ENCODE results near the gene CCT2.
"Not testable (repeated sequence)": the region's sequence is repeated elsewhere in the genome, so short reads cannot be mapped to it uniquely, and the experiment has no call there.

Gene CCT2

GRCh38 chr12:69589082-69589481, 3.8 kb downstream of the CCT2 start:
- DNase-seq, result no peak

- DNase-seq, result no peak
Observed at GRCh38 chr12:69595689-69596088, 10.4 kb downstream of the CCT2 start.

GRCh38 chr12:69598174-69598753, 13.0 kb downstream of the CCT2 start:
- no peak for DNase-seq

- DNase-seq, result no peak
Observed at GRCh38 chr12:69600804-69601203, 15.5 kb downstream of the CCT2 start.

GRCh38 chr12:69601962-69602685, 16.9 kb downstream of the CCT2 start:
- no peak for DNase-seq

GRCh38 chr12:69602954-69603353, 17.7 kb downstream of the CCT2 start:
- DNase-seq, result no peak

- DNase-seq, result not testable (repeated sequence)
Observed at GRCh38 chr12:69603556-69603955, 18.3 kb downstream of the CCT2 start.

- not testable (repeated sequence) for DNase-seq
Observed at GRCh38 chr12:69604275-69604674, 19.0 kb downstream of the CCT2 start.

GRCh38 chr12:69608114-69608513, 22.9 kb downstream of the CCT2 start:
- DNase-seq, result no peak

GRCh38 chr12:69610126-69610525, 24.9 kb downstream of the CCT2 start:
- DNase-seq, result no peak

GRCh38 chr12:69610729-69611128, 25.5 kb downstream of the CCT2 start, which contains the start of gene LRRC10:
Gene LRRC10, minus strand, starts transcription at chr12:69610907. Its CDS starts 69 bp downstream, at chr12:69610838.
- no peak for DNase-seq

GRCh38 chr12:69613351-69613750, 28.1 kb downstream of the CCT2 start:
- no peak for DNase-seq

GRCh38 chr12:69616025-69616424, 30.8 kb downstream of the CCT2 start:
- no peak for DNase-seq

GRCh38 chr12:69619050-69619449, 33.8 kb downstream of the CCT2 start:
- DNase-seq, result no peak

- DNase-seq, result no peak
Observed at GRCh38 chr12:69620077-69620476, 34.8 kb downstream of the CCT2 start.

GRCh38 chr12:69620921-69621320, 35.7 kb downstream of the CCT2 start:
- DNase-seq, result no peak

GRCh38 chr12:69621551-69621950, 36.3 kb downstream of the CCT2 start:
- DNase-seq, result no peak

- DNase-seq, result peak; percentile 79 to 94
Observed at GRCh38 chr12:69623970-69624369, 38.7 kb downstream of the CCT2 start.

GRCh38 chr12:69627501-69627900, 42.2 kb downstream of the CCT2 start:
- DNase-seq, result no peak

GRCh38 chr12:69630191-69630590, 44.9 kb downstream of the CCT2 start:
- no peak for DNase-seq

- DNase-seq, result peak in 1 of 2 experiments; percentile 11
Observed at GRCh38 chr12:69633061-69633460, 47.8 kb downstream of the CCT2 start.

- DNase-seq, result peak; percentile 45 to 69
Observed at GRCh38 chr12:69639400-69640016, 54.2 kb downstream of the CCT2 start.

- DNase-seq, result no peak
Observed at GRCh38 chr12:69641546-69641945, 56.3 kb downstream of the CCT2 start.

GRCh38 chr12:69642531-69642930, 57.3 kb downstream of the CCT2 start:
- peak in 1 of 2 experiments; percentile 37 for DNase-seq

Measured in NCI-H2081 (cell line).